ENCODE measurements around the gene RAPH1. TPM values are rescaled to one million over a fixed set of nuclear protein-coding genes. Genes with fewer than 3 reads are reported as not detected.

Gene RAPH1, protein sequence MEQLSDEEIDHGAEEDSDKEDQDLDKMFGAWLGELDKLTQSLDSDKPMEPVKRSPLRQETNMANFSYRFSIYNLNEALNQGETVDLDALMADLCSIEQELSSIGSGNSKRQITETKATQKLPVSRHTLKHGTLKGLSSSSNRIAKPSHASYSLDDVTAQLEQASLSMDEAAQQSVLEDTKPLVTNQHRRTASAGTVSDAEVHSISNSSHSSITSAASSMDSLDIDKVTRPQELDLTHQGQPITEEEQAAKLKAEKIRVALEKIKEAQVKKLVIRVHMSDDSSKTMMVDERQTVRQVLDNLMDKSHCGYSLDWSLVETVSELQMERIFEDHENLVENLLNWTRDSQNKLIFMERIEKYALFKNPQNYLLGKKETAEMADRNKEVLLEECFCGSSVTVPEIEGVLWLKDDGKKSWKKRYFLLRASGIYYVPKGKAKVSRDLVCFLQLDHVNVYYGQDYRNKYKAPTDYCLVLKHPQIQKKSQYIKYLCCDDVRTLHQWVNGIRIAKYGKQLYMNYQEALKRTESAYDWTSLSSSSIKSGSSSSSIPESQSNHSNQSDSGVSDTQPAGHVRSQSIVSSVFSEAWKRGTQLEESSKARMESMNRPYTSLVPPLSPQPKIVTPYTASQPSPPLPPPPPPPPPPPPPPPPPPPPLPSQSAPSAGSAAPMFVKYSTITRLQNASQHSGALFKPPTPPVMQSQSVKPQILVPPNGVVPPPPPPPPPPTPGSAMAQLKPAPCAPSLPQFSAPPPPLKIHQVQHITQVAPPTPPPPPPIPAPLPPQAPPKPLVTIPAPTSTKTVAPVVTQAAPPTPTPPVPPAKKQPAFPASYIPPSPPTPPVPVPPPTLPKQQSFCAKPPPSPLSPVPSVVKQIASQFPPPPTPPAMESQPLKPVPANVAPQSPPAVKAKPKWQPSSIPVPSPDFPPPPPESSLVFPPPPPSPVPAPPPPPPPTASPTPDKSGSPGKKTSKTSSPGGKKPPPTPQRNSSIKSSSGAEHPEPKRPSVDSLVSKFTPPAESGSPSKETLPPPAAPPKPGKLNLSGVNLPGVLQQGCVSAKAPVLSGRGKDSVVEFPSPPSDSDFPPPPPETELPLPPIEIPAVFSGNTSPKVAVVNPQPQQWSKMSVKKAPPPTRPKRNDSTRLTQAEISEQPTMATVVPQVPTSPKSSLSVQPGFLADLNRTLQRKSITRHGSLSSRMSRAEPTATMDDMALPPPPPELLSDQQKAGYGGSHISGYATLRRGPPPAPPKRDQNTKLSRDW
- total RNA-seq = 26.0 and 35.3 TPM in 2 replicates

DNA sequence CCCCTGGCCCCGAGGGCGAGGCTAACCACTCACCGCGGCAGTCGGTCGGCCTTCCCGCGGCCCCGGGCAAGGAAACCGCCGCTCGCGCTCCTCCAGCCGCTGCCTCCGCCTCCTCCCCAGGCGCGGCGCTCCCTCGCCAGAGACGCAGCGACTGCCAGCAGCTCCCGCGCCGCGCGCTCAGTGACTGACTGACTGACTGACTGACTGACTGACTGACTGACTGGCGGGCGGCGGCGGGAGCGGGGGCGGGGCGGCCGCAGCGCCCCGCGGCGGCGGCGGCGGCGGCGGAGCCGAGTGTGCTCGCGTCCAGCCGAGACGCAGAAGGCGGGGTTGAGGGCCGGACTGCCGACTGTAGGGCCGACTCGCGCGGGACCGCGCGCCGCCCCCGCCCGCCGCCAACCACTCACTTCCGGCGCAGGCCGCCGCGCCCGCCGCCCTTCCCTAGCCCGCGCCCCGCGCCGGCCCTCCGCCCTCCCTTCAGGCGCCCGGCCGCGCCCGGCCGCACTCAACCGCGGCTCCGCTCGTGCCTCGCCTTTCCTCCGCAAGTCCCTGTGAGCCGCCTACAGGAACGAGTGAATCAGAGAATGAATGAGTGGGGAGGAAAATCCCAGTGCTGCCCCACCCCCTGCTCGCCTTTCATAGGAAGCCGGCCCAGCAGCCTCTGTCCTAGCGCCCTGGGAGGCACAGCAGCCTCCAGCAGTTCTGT is at the start of gene RAPH1:
Gene RAPH1, minus strand, starts transcription at position 224 of the 706 bp plus-strand sequence. CDS start 39,948 bp downstream, outside the sequence.
- peak; percentile 61 to 89 for DNase-seq (ENCODE audit: low read depth in 2 of 2)

DNA sequence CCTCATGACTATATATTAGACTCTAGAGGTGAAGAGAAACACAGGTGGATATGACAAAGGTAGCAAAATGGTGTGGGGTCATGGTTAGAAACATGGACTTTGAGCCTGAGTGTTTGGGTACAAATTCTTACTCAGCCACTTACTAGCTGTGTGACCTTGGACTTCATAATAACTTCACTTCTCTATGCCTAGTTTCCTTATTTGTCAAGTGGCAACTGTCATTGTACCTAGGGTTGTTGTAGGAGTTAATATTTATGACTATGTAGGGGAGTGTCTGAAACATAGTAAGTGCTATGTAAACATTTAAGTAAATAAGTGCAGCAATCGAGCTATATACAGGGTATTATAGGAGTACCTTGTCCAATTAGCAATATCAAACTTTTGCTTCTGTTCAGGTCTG is 49.7 kb upstream of the RAPH1 start:
- no peak for DNase-seq (ENCODE audit: low read depth in 2 of 2)

DNA sequence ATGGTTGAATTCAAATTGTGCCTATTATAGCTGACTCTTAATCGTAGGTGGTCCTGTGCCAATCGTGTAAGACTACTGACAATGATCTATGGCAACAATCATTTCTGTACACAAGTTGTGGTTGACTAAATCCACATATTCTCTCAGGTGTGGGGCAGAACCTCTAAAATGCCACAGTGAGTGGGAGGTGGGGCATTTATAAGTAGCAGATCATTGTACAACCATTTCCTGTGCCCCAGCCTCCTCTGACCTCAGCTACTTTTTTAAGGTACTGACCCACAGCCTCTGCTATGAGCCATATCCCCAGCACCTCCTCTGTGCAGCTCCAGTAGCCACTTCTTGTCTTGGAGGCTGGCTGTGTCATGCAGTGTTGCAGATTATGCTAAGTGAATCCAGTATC is 48.6 kb upstream of the RAPH1 start:
- peak in 1 of 2 donors; percentile 53 for DNase-seq (ENCODE audit: low read depth in 2 of 2)

- DNase-seq (ENCODE audit: low read depth in 2 of 2) = no peak
Measured at GRCh38 chr2:203583084-203583695, 48.1 kb upstream of the RAPH1 start.

- DNase-seq (ENCODE audit: low read depth in 2 of 2) = peak in 1 of 2 donors; percentile 81
Measured at GRCh38 chr2:203582468-203582867, 47.4 kb upstream of the RAPH1 start.

DNA sequence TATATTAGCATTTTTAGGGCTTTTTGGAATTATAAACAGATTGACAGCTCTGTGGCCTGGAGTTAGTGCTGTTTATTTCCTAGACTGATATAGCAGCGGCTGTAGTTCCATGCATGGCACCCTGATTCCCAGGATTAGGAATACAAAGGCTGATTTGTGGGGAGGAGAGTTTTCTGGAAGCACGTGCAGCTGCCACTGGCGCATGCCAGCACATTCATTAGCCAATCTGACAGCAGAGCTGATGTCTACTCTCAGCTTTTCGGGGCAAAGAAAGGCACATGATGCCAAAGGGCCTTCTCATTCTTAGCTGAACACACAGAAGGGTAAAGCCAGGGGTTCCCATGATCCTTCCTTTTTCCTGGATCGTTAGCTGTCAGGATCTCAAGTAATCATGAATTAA is 45.7 kb upstream of the RAPH1 start:
- no peak for DNase-seq (ENCODE audit: low read depth in 2 of 2)

GRCh38 chr2:203579730-203580129 is 44.6 kb upstream of the RAPH1 start:
- no peak for DNase-seq (ENCODE audit: low read depth in 2 of 2)

DNA sequence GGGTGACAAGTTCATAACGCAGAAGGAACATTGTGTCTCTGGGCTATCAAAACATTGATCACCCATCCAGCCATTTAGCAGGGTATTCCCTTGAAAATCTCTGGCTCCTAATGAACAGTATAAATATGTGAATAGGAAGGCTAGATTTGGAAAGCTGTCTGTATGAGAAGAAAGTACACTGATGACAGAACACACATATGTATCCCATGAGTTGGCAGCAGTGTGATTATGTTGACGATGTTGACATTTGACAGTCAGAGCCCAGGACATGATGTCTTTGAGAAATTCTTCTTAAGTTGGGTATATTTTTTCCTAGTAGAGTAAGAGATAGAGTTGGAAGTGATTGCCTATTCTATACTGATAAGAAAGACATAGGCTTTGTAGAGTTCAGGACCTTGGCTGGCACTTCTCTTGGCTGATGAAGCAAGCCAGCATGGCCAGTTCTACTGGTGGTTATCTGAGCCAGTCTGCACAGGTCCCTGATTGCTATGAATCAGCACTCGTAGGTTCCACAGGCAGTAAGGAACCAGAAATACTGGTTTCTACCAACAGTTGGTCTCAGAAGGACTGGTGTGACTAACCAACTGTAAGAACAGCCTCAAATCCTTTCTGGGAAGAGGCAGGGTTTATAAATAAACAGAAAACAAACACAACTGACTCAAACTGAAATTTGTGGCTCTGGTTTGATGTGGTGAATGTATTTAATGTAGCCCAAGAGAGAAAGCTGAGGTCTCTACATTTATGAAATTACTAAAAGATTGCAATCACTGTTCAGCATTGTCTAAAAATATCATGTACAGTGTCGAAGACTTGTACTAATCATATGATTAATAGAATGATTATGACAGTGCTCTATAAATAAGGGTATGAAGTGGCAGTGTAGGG is 43.9 kb upstream of the RAPH1 start:
- no peak for DNase-seq (ENCODE audit: low read depth in 2 of 2)

- no peak for DNase-seq (ENCODE audit: low read depth in 2 of 2)
Measured at GRCh38 chr2:203574824-203575223, 39.7 kb upstream of the RAPH1 start.

- no peak for DNase-seq (ENCODE audit: low read depth in 2 of 2)
Measured at GRCh38 chr2:203572316-203572715, 37.2 kb upstream of the RAPH1 start.

DNA sequence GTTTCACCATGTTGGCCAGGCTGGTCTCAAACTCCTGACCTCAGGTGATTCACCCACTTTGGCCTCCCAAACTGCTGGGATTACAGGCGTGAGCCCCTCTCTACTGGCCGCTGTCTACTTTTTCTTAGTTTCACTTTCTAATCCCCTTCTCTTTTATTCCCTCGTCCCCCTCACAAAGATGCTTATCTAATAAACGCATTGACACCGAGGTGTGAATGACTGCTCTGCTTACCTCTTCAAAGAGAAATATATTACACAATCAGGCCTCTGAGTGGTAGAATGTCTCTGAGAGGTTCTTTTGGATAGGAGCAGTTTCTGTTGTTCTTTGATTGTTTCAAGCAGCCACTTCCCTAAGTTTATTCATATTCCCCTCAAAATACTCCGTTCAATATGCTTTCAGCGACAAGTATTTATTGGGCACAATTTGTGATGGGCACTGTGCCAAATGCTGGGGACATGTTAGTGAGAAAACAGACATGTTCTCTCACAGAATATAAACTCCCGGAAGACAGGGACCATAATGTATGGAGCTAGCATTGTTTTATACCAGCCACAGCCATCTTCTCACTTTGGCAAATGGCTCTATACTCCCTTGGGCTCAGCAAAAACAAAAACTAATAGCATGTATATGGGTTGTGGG is 34.7 kb upstream of the RAPH1 start:
- DNase-seq (ENCODE audit: low read depth in 2 of 2) = no peak

DNA sequence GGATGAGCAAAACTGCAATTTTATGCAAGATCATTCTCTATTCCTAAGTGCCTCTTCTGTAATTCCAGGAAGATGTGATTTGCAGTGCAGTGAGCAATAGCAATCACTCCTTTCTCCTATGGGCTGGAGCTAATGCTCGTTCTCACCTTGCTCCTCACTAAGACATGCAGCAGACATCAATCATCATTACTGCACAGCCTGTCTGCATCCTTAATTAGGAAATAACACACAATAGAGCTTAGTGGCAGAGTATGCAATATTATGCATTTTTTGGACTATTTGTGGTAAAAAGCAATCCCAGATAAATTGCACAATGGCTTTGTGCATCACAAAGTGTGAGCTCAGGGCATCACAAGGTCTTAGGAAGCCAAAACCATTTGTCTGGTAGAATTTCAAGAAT is 32.6 kb upstream of the RAPH1 start:
- DNase-seq (ENCODE audit: low read depth in 2 of 2) = no peak

GRCh38 chr2:203566161-203566560 is 31.1 kb upstream of the RAPH1 start:
- no peak for DNase-seq (ENCODE audit: low read depth in 2 of 2)

GRCh38 chr2:203565076-203565475 is 30.0 kb upstream of the RAPH1 start:
- DNase-seq (ENCODE audit: low read depth in 2 of 2) = no peak

DNA sequence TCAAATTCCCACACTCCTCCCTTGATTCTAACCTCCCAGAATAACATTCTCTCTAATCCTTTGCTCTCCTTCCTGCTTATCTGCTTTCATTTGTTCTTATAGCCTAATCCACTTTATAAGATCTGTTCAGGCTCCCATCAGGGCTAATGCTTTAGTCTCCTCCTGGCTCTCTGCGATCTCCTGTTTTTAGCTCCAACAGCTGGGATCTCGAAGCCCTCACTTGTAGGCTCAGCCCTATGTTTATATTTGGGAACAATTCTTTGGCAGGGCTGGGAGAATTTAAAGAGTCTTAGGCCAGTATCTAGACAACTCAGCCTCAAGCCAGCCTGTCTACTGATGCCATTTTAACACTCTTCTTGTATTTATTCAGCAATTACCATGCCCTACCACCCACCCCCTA is 27.2 kb upstream of the RAPH1 start:
- DNase-seq (ENCODE audit: low read depth in 2 of 2) = no peak

DNA sequence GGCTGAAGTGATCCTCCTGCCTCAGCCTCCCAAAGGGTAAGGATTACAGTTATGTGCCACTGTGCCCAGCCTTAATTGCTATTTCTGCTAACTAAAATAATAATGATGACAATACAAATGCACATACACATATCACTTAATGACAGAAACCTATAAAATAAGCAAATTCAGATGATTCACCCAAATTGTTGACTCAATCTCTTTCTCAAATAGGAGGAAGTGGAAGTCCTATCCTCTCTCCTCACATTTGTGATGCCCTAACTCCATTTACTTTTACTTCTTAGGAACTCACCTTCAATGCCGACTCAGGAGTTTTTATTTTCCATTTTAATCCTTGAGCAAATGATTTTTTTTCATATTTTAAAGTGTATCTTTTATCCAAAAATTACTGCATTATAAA is 24.5 kb upstream of the RAPH1 start:
- no peak for DNase-seq (ENCODE audit: low read depth in 2 of 2)

DNA sequence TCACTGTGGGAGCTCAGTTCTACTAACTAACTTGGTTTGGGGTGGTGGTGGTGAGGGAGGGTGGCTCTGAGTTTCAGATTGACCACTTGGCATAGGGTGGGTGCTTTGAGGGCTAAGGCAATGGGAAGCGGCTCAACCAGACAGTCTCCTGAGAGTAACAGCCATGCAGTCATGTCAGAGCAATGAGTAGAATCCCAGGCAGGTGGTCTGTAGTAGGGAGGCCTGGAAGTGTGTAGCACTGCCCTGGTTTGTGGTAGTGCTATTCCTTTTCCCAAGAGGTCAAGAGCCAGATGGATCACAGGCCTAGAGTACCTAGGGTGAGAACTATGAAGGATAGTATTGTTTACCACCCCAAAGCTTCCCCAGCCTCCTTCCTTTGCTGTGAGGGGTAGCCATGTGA is 18.7 kb upstream of the RAPH1 start:
- no peak for DNase-seq (ENCODE audit: low read depth in 2 of 2)

- DNase-seq (ENCODE audit: low read depth in 2 of 2) = no peak
Measured at GRCh38 chr2:203551778-203552177, 16.7 kb upstream of the RAPH1 start.

DNA sequence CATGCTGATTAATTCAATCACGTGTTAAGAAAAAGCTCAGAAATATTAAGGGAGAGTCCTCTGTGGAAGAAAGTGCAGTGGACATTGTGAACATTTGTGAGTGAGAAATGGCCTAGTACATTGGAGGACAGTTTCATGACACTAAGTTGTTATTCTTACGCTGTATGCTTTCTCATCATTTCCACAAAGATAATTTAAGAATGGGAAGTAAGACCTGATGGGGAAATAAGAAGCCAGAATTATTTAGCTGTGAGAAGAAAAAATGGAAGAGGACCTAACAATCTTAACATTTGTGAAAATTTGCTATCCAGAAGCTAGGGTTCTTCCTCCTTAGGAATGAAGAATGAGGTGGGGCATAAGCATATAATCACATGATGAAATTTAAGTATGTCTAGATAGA is 15.2 kb upstream of the RAPH1 start:
- DNase-seq (ENCODE audit: low read depth in 2 of 2) = no peak
